MG63 (cell line): ENCODE measurements around the gene SLC1A5. TPM values are rescaled to one million over a fixed set of nuclear protein-coding genes. Genes with fewer than 3 reads are reported as not detected.
A peak's percentile ranks its signal among the peaks of the same experiment; 100 is the strongest.
"Not testable (repeated sequence)": the region's sequence is repeated elsewhere in the genome, so short reads cannot be mapped to it uniquely, and the experiment has no call there.

Experiments
- DNase-seq: peaks from one replicate; pipeline ENCODE4 v3.0.0-alpha.2; 2020
- H3K27me3 ChIP-seq: fragments of 250-450 bp; sonication (Bioruptor Pico); 2 replicates; pipeline ENCODE4 v1.5.1; 2020; ENCODE audit warnings: mild to moderate bottlenecking, moderate library complexity
- H3K36me3 ChIP-seq: fragments of 250-450 bp; sonication (Bioruptor Pico); 2 replicates; pipeline ENCODE4 v1.5.1; 2020; ENCODE audit warnings: mild to moderate bottlenecking, moderate library complexity
- H3K4me3 ChIP-seq: fragments of 250-450 bp; sonication (Bioruptor Pico); 2 replicates; pipeline ENCODE4 v1.5.1; 2020; ENCODE audit warnings: mild to moderate bottlenecking, moderate library complexity
- H3K9me3 ChIP-seq: fragments of 250-450 bp; sonication (Bioruptor Pico); 2 replicates; pipeline ENCODE4 v1.5.1; 2020; ENCODE audit warnings: mild to moderate bottlenecking, moderate library complexity
- total RNA-seq: library from RNA; depleted of rRNA; stranded (reverse); fragments of >200 nt; shearing (Covaris generic); gene quantifications from 2 replicates; pipeline ENCODE4 v1.2.3, GENCODE V29; 2014; ENCODE audit warnings: low replicate concordance

SLC1A5 gene
- total RNA-seq, 1 experiment from 2014 or later, result 305 TPM

DNA sequence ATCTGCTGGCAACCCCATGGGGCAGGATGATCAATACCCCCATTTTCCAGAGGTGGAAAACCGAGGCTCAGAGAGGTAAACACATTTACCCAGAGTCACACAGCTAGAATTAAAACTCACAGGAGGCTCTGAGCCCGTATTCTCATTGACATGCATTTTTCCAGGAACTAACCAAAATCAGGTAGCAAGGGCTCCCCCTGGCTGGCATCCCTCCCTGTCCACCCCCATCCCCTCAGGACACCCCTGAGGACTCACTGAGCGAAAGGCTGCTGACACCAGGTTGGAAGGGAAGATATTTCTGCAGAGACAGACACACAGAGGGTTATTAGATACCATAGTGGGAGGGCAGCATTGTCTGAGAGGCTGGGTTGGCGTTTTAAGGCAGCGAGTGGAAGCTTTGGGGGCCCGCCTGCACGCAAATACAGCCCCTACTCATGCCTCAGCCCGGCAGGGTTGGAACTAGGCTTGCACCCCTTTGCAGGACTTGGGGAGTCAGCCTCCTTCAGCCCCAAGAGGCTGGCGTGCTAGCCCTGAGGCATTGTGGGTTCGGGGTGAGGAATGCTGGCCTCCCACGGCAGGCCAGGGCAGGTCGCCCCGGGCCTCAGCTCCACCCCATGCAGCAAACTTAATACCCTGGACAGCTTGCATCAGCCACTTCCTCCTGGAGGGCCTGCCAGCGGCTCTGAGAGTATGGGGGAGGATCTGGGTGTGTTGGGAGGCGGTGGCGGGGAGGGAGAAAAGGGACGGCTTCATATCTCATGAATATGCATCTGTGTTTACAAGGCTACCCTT, 3.9 kb downstream of the SLC1A5 start:
- Histone ChIP-seq H3K27me3 (no peaks in the 10 kb centered on the region), H3K9me3 (no peaks in the 10 kb centered on the region), H3K4me3 (peak overlapping the region; percentile 79), H3K36me3 (peaks cover 77% of the 10 kb centered on the region)
- DNase-seq, result peak; percentile 98

DNA sequence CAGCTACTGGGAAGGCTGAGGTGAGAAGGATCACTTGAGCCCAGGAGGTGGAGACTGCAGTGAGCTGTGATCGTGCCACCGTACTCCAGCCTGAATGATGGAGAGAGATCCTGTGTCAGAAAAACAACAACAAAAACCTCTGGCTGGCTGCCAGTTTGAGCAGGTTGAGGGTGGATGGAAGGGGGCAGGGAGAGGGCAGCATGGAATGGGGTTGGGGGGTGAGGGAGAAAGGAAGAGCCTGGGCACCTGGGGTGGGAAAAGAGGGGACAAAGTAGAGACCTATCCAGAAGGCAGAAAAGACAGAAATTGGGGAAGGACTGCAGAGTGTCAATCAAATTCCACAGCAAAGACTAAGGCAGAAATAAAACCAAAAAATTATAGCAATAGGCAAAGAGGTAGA, 4.7 kb downstream of the SLC1A5 start:
- Histone ChIP-seq H3K27me3 (no peaks in the 10 kb centered on the region), H3K9me3 (no peaks in the 10 kb centered on the region), H3K36me3 (peaks cover 85% of the 10 kb centered on the region), H3K4me3 (peak overlapping the region; percentile 79)
- DNase-seq, result no peak

DNA sequence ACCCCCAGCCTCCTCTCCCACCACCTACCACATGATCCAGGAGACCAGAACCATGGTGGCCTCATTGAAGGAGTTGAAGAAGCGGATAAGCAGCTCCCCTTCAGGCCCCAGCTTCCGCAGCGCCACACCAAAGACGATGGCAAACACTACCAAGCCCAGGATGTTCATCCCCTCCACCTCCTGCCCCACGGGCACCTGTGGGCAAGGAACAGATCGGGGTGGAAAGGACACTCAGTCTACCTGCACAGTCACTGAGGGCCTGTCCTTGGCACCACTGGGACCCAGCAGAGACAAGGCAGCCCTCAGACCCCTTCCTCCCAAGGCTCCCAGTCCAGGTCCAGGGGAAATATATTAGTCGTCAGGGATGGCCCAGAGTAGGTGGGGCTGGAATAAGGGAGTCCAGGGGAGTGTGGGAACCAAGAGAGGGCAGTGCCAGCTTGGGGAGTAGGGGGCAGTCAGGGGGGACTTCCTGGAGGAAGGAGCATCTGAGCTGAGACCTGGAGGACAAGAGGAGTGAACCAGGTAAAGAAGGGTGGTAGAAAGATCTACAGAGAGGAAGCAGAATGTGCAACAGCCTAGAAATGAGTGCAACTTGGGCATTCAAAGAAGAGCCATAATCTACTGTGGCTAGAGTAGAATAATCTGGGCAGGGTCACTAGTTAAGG, 5.9 kb downstream of the SLC1A5 start:
- no peak overlapping the region for H3K4me3 ChIP-seq
- H3K27me3 ChIP-seq, result no peaks in the 10 kb centered on the region
- no peaks in the 10 kb centered on the region for H3K9me3 ChIP-seq
- peaks cover 93% of the 10 kb centered on the region for H3K36me3 ChIP-seq
- DNase-seq, result no peak

GRCh38 chr19:46777956-46778645, 10.3 kb downstream of the SLC1A5 start:
- peaks cover 84% of the 10 kb centered on the region for H3K36me3 ChIP-seq
- DNase-seq, result not testable (repeated sequence)

DNA sequence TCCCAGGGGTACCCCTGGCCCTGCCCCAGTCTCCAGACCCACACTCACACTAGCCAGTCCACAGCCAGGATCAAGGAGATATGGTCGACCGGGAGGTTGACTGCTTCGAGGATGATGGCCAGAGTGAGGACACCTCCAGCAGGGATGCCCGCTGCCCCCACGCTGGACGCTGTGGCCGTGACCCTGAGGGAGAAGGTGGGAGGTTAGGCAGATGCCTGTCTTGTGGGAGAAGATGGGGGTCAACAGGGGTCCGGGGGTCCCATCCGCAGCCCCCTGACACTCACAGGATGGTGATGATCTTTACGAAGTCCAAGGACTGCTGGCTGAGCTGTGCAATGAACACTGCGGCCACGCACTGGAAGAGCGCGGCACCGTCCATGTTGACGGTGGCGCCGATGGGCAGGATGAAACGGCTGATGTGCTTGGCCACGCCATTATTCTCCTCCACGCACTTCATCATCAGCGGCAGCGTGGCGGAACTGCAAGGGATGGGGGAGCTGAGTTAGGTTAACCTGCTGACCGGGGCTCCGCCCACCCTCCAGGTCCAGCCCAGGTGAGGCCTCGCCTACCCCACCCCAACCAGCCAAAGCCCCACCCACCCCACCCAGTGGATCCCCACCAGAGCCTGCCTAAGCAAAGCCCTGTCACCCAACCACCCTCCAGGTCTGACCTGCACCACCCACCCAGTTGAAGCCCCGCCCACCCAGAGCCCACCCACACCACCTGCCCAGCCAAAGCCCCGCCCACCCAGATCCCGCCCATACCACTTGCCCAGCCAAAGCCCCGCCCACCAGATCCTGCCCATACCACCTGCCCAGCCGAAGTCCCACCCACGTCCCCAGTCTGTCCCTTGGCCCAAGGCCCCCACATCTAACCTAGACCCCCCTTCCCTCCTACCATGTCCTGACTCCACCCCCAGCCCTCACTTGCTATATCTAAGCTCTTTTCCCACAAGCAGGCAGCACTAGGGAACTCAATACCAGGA, 11.2 kb downstream of the SLC1A5 start:
- Histone ChIP-seq H3K9me3 (no peaks in the 10 kb centered on the region), H3K4me3 (no peak overlapping the region), H3K27me3 (no peaks in the 10 kb centered on the region), H3K36me3 (peaks cover 75% of the 10 kb centered on the region)
- no peak for DNase-seq

More at GRCh38 chr19:46777956-46778645, 10.3 kb downstream of the SLC1A5 start:
- H3K9me3 ChIP-seq, H3K4me3 ChIP-seq, H3K27me3 ChIP-seq: not testable (repeated sequence)

- no peak for DNase-seq
- peaks cover 62% of the 10 kb centered on the region for H3K36me3 ChIP-seq
- no peak overlapping the region for H3K4me3 ChIP-seq
- H3K27me3 ChIP-seq, result no peaks in the 10 kb centered on the region
- no peaks in the 10 kb centered on the region for H3K9me3 ChIP-seq
Measured at GRCh38 chr19:46775642-46776258, 12.6 kb downstream of the SLC1A5 start.

DNA sequence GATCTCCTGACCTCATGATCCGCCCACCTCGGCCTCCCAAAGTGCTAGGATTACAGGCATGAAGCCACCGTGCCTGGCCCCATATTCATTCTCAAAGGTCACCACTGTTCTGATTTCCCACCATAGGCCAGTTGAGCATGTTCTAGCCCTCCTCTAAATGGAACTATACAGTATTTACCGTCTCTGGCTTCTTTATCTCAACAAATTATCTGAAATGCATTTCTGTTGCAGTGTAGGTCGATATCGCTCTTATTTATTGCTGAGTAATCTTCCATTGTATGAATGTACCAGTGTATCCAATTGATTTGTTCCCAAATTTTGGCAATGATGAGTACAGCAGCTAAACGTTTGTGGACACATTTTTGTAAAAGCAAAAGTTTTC, 15.4 kb downstream of the SLC1A5 start:
- Histone ChIP-seq H3K9me3 (no peaks in the 10 kb centered on the region), H3K27me3 (no peaks in the 10 kb centered on the region), H3K4me3 (no peak overlapping the region), H3K36me3 (peaks cover 34% of the 10 kb centered on the region)
- no peak for DNase-seq

GRCh38 chr19:46772170-46773017, 16.0 kb downstream of the SLC1A5 start:
- no peaks in the 10 kb centered on the region for H3K27me3 ChIP-seq

DNA sequence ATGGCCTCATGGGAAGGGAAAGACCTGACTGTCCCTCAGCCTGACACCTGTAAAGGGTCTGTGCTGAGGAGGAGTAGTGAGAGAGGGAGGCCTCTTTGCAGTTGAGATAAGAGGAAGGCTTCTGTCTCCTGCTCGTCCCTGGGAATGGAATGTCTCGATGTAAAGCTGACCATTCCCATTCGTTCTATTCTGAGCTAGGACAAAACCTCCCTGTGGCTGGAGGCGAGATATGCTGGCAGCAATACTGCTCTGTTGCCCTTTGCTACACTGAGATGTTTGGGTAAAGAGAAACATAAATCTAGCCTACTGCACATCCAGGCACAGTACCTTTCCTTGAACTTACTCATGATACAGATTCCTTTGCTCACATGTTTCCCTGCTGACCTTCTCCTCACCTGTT, 19.6 kb downstream of the SLC1A5 start:
- not testable (repeated sequence) for H3K36me3 ChIP-seq, DNase-seq, H3K4me3 ChIP-seq, H3K9me3 ChIP-seq, H3K27me3 ChIP-seq

More at GRCh38 chr19:46772170-46773017, 16.0 kb downstream of the SLC1A5 start:
- no peak overlapping the region for H3K4me3 ChIP-seq
- H3K36me3 ChIP-seq, result peaks cover 30% of the 10 kb centered on the region
- H3K9me3 ChIP-seq, result no peaks in the 10 kb centered on the region
- DNase-seq, result no peak

GRCh38 chr19:46766569-46767317, 21.7 kb downstream of the SLC1A5 start:
- peak; percentile 31 for DNase-seq
- Histone ChIP-seq H3K4me3 (no peak overlapping the region), H3K27me3 (no peaks in the 10 kb centered on the region), H3K36me3 (no peaks in the 10 kb centered on the region), H3K9me3 (no peaks in the 10 kb centered on the region)

- no peak for DNase-seq
- Histone ChIP-seq H3K4me3 (no peak overlapping the region), H3K27me3 (no peaks in the 10 kb centered on the region), H3K9me3 (no peaks in the 10 kb centered on the region), H3K36me3 (no peaks in the 10 kb centered on the region)
Measured at GRCh38 chr19:46764817-46765291, 23.5 kb downstream of the SLC1A5 start.

DNA sequence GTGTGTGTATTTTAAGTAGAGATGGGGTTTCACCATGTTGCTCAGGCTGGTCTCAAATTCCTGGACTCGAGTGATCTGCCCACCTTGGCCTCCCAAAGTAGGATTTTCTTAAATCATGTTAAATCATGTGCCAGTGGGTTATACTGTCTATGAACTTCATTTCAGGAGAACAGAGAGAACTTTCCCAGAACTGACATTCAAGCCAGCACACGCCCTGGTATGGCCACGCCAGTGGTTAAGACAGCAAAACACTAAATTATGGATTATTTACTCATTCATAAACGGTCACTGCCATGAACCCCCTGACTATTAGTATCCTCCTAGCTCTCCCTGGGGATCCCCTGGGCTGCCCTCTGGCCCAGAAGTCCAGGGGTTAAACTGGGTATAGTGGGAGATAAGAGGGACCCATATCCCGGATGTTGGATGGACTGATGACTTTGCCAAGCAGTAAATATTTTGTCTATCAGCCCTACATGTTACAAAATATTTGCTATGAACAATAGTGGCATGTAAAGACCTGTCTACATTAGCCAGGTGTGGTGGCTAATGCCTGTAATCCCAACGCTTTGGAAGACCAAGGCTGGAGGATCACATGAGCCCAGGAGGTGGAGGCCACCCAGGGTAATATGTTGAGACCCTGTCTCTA, 26.0 kb downstream of the SLC1A5 start:
- no peak for DNase-seq
- no peak overlapping the region for H3K4me3 ChIP-seq
- peaks cover 7% of the 10 kb centered on the region for H3K36me3 ChIP-seq
- no peaks in the 10 kb centered on the region for H3K9me3 ChIP-seq
- no peaks in the 10 kb centered on the region for H3K27me3 ChIP-seq

DNA sequence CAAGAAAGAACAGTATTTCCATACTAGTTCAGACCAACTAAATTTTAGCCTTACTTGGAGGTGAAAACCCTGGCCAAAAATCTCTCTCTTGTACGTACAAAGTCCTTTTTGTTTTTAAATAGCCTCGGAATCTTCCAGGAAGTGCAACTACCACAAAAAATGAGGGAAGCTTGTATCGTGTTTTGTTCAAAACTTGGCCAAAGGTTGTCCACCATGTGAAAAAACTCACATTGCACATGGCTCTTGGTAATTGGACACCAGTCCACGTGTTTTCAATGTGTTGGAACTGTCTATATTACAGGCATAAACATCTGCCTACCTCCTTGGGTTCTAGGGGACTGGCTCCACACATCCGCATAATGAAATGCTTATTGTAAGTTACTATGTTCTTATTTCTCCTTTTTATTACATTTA, 27.0 kb downstream of the SLC1A5 start:
- Histone ChIP-seq H3K4me3 (no peak overlapping the region), H3K27me3 (no peaks in the 10 kb centered on the region), H3K9me3 (no peaks in the 10 kb centered on the region), H3K36me3 (peaks cover 16% of the 10 kb centered on the region)
- DNase-seq, result no peak

- H3K36me3 ChIP-seq, result peaks cover 17% of the 10 kb centered on the region
- H3K27me3 ChIP-seq, H3K4me3 ChIP-seq, H3K9me3 ChIP-seq: not testable (repeated sequence)
- peak; percentile 32 for DNase-seq
Measured at GRCh38 chr19:46760897-46761296, 27.5 kb downstream of the SLC1A5 start.
